Panc1 (cell line): ENCODE results near the gene GALNT9.

Experiments
- CTCF ChIP-seq: fragments of 450-650 bp; IDR thresholded peaks from 2 replicates; pipeline ENCODE4 v1.5.1; 2017; ENCODE audit warnings: mild to moderate bottlenecking
- POLR2AphosphoS5 ChIP-seq: IDR thresholded peaks from 2 replicates; pipeline ENCODE4 v1.6.1; 2012; ENCODE audit warnings: mild to moderate bottlenecking, low read depth, low read length, moderate library complexity
- REST ChIP-seq, 2 experiments: IDR thresholded peaks; 2 replicates each; pipeline ENCODE4 v1.6.1; 2011 to 2012; ENCODE audit warnings: low read depth in 2 of 2, control low read depth in 1 of 2, low read length in 1 of 2, mild to moderate bottlenecking in 1 of 2, moderate library complexity in 1 of 2; ENCODE audit not compliant: insufficient read depth in 1 of 2
- SIN3A ChIP-seq: IDR thresholded peaks from 2 replicates; pipeline ENCODE4 v1.6.1; 2012; ENCODE audit warnings: low read depth, mild to moderate bottlenecking, low read length, moderate library complexity, borderline replicate concordance; ENCODE audit not compliant: insufficient read depth
- TCF7L2 ChIP-seq: IDR thresholded peaks from 2 replicates; pipeline ENCODE4 v1.6.1; 2011; ENCODE audit warnings: mild to moderate bottlenecking, low read depth, low read length, inconsistent platforms

- no peak for TF ChIP-seq CTCF
- no peak for TF ChIP-seq POLR2AphosphoS5
- TF ChIP-seq TCF7L2 = no peak
- no peak for TF ChIP-seq REST (IDR thresholded peaks at IDR 0.05; ENCODE audit: insufficient read depth in 1 of 2, low read depth in 2 of 2, low read length in 1 of 2)
- no peak for TF ChIP-seq SIN3A
Measured at GRCh38 chr12:132364348-132364902, 35.0 kb upstream of the GALNT9 start.
